Prostate gland (tissue), 2 donors: ENCODE data around the gene CREG2. TPM values are rescaled to one million over a fixed set of nuclear protein-coding genes. Genes with fewer than 3 reads are reported as not detected.

Source experiments
- DNase-seq: peaks from one replicate; pipeline ENCODE4 v3.0.0-alpha.2; 2019; ENCODE audit warnings: low spot score
- H3K27ac ChIP-seq, 2 donors: fragments of 200-600 bp; sonication (generic); 2 replicates each; pipeline ENCODE4 v1.5.1; 2017 to 2019
- H3K27me3 ChIP-seq: fragments of 200-600 bp; sonication (generic); replicated peaks from 2 replicates; pipeline ENCODE4 v1.5.1; 2019; ENCODE audit not compliant: insufficient read depth
- H3K36me3 ChIP-seq, 2 donors: fragments of 200-600 bp; sonication (generic); 1 replicate in 1 of 2; 2 replicates in 1 of 2; pipeline versions ENCODE4 v1.5.1 to v1.8.1; 2017 to 2019
- H3K4me1 ChIP-seq: fragments of 200-600 bp; sonication (generic); replicated peaks from 2 replicates; pipeline ENCODE4 v1.5.1; 2019
- H3K4me3 ChIP-seq, 2 donors: fragments of 200-600 bp; sonication (generic); 2 replicates each; pipeline ENCODE4 v1.5.1; 2017 to 2019
- H3K9me3 ChIP-seq: fragments of 200-600 bp; sonication (generic); 2 replicates; pipeline ENCODE4 v1.5.1; 2017
- CTCF ChIP-seq, 4 experiments: fragments of 200-600 bp in 2 of 4; fragments of 450-650 bp in 2 of 4; sonication (generic) in 2 of 4; IDR thresholded peaks; 1 replicate in 3 of 4; 2 replicates in 1 of 4; pipeline ENCODE4 v1.5.1; 2016 to 2019; ENCODE audit warnings: antibody characterized with exemption in 4 of 4, mild to moderate bottlenecking in 2 of 4, moderate library complexity in 2 of 4
- POLR2A ChIP-seq: fragments of 450-650 bp; IDR thresholded peaks from one replicate; pipeline ENCODE4 v1.6.1; 2016; ENCODE audit warnings: antibody characterized with exemption, mild to moderate bottlenecking
- POLR2AphosphoS5 ChIP-seq: sonication (generic); formaldehyde crosslinking; IDR thresholded peaks from one replicate; pipeline ENCODE4 v1.6.1; 2017; ENCODE audit warnings: antibody characterized with exemption
- WGBS: methylation state at CpG from one replicate; pipeline ENCODE4 v1.1.5; 2018; 5-methylcytosine and 5-hydroxymethylcytosine counted together
- intact Hi-C: fragments of 100-400 bp; cut with DNase I; formaldehyde crosslinking; loops from one replicate; pipeline ENCODE4 v1.14.2; 2022
- total RNA-seq, 2 donors: library from RNA; depleted of rRNA; stranded (reverse); fragments of >200 nt; gene quantifications; one replicate each; pipeline ENCODE4 v1.1.0, GENCODE V29; 2016

The CREG2 gene
- total RNA-seq, 2 donors from 2014 or later: not detected

GRCh38 chr2:101337877-101338276 is 49.4 kb downstream of the CREG2 start:
- H3K4me3 ChIP-seq: no peak overlapping the region
- no peaks in the 10 kb centered on the region for H3K9me3 ChIP-seq
- intact Hi-C loops: no loop called here
- no peaks in the 10 kb centered on the region for H3K4me1 ChIP-seq
- TF ChIP-seq CTCF (IDR thresholded peaks at IDR 0.05): no peak
- no peak for TF ChIP-seq POLR2A
- TF ChIP-seq POLR2AphosphoS5: no peak
- H3K27me3 ChIP-seq: no peaks in the 10 kb centered on the region
- WGBS: 47% methylated on average over 2 of the region's 2 CpGs
- H3K36me3 ChIP-seq: no peaks in the 10 kb centered on the region
- H3K27ac ChIP-seq: no peak overlapping the region
- DNase-seq: no peak

- H3K36me3 ChIP-seq: no peaks in the 10 kb centered on the region
- intact Hi-C loops: no loop called here
- TF ChIP-seq POLR2AphosphoS5: no peak
- no peak for TF ChIP-seq POLR2A
- TF ChIP-seq CTCF (IDR thresholded peaks at IDR 0.05): no peak
- WGBS: 59% methylated on average over 5 of the region's 5 CpGs
- peaks cover 2% of the 10 kb centered on the region for H3K4me1 ChIP-seq
- no peak for DNase-seq
- no peaks in the 10 kb centered on the region for H3K9me3 ChIP-seq
- no peak overlapping the region for H3K27ac ChIP-seq
- no peaks in the 10 kb centered on the region for H3K27me3 ChIP-seq
- H3K4me3 ChIP-seq: no peak overlapping the region
Observed at GRCh38 chr2:101332885-101333766, 54.2 kb downstream of the CREG2 start.

GRCh38 chr2:101331202-101331601 is 56.1 kb downstream of the CREG2 start:
- Histone ChIP-seq H3K4me1 (peaks cover 2% of the 10 kb centered on the region), H3K27me3 (no peaks in the 10 kb centered on the region), H3K36me3 (no peaks in the 10 kb centered on the region), H3K27ac (no peak overlapping the region), H3K9me3 (no peaks in the 10 kb centered on the region), H3K4me3 (no peak overlapping the region)
- no peak for DNase-seq
- intact Hi-C loops: no loop called here
- TF ChIP-seq CTCF (IDR thresholded peaks at IDR 0.05) (no peak), POLR2AphosphoS5 (no peak), POLR2A (no peak)
- 90% methylated on average over 2 of the region's 2 CpGs for WGBS

DNA sequence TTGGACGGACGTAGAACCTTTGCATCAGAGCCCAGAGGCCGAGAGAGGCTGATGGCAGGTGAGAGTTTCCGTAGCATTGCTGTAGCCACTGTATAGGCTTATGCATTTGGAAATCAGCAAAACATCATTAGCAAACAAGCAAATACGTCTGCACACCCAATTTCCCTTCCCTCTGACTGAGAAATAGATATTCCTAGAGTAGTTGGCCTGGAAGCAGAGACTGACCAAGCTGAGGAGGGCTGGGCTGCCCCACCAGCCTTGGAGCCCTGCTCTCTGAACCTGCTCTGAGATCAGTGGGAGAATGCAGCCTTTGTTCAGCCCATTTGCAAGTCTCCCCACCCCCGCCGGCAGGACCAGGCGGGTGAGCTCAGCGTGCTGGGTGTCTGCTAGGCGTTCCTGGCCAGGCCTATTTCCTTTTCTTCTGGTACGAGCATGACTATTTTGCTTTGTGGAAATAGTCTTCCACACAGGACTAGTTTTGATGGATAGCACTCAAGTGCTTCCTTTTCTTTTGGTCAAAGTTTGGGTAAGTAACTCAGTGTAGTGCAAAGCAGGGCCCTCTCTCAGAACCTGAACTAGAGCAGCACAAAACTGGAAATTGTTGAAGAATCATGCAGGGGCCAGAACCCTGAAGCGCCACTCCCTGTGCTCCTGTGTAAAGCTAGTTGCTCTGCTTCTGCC is 56.9 kb downstream of the CREG2 start:
- Histone ChIP-seq H3K4me1 (peaks cover 2% of the 10 kb centered on the region), H3K36me3 (no peaks in the 10 kb centered on the region), H3K4me3 (no peak overlapping the region), H3K27me3 (no peaks in the 10 kb centered on the region), H3K27ac (peak overlapping the region in 1 of 2 donors; percentile 5), H3K9me3 (no peaks in the 10 kb centered on the region)
- TF ChIP-seq CTCF (IDR thresholded peaks at IDR 0.05) (no peak), POLR2AphosphoS5 (no peak), POLR2A (no peak)
- intact Hi-C loops: no loop called here
- no peak for DNase-seq
- 54% methylated on average over 12 of the region's 12 CpGs for WGBS
